IMR-90 (cell line): Measurements from ENCODE around the gene KDR. TPM values are rescaled to one million over a fixed set of nuclear protein-coding genes. Genes with fewer than 3 reads are reported as not detected.

Experiments used
- ATAC-seq: fragments of 200-7000 bp; cut with Tn5 transposase; 2 replicates; pipeline ENCODE4 v1.9.1; 2020; ENCODE audit warnings: low read depth, mild to moderate bottlenecking, moderate library complexity
- BruUV-seq: library from RNA; stranded (reverse); fragments of 400-500 nt; replicated peaks from 2 replicates; lab custom pipeline; 2021; lab: Mats Ljungman, UMichigan
- CTCF ChIA-PET: fragments of 300-600 bp; formaldehyde crosslinking; extraction: SDS; loops from one replicate; lab custom pipeline; 2021; ENCODE audit warnings: antibody characterized with exemption; lab: Yijun Ruan, JAX
- POLR2A ChIA-PET: fragments of 300-600 bp; sonication (Branson Sonifier 250); formaldehyde crosslinking; loops from one replicate; lab custom pipeline; 2022; ENCODE audit warnings: antibody characterized with exemption; ENCODE audit not compliant: unreplicated experiment; lab: Charles Lee
- DNase-seq: peaks from one replicate; pipeline ENCODE4 v3.0.0; 2013
- H2AFZ ChIP-seq: replicated peaks from 2 replicates; pipeline ENCODE3; 2013; ENCODE audit warnings: low read length, mild to moderate bottlenecking; ENCODE audit not compliant: poor library complexity
- H2AK5ac ChIP-seq: 2 replicates; pipeline ENCODE4 v1.6.1; 2013; ENCODE audit warnings: low read depth, low read length, inconsistent platforms
- H2AK9ac ChIP-seq: replicated peaks from 2 replicates; pipeline ENCODE3; 2013; ENCODE audit warnings: mild to moderate bottlenecking, low read depth, low read length, moderate library complexity; ENCODE audit not compliant: poor library complexity
- H2BK120ac ChIP-seq: 2 replicates; pipeline ENCODE4 v1.6.1; 2013; ENCODE audit warnings: low read depth, low read length, inconsistent platforms
- H2BK15ac ChIP-seq: 3 replicates; pipeline ENCODE4 v1.6.1; 2013; ENCODE audit warnings: low read depth, low read length, inconsistent platforms
- H2BK20ac ChIP-seq: 2 replicates; pipeline ENCODE4 v1.6.1; 2013; ENCODE audit warnings: low read depth, mild to moderate bottlenecking, inconsistent platforms, low read length, moderate library complexity
- H2BK5ac ChIP-seq: 2 replicates; pipeline ENCODE4 v1.6.1; 2013; ENCODE audit warnings: mild to moderate bottlenecking, low read depth, low read length, inconsistent platforms; ENCODE audit not compliant: poor library complexity, severe bottlenecking
- H3K14ac ChIP-seq: replicated peaks from 2 replicates; pipeline ENCODE4 v1.6.1; 2013; ENCODE audit warnings: low read depth, low read length, inconsistent platforms
- H3K18ac ChIP-seq: 2 replicates; pipeline ENCODE4 v1.6.1; 2013; ENCODE audit warnings: low read depth, low read length, control low read depth
- H3K23ac ChIP-seq: 2 replicates; pipeline ENCODE4 v1.6.1; 2013; ENCODE audit warnings: low read depth, low read length, inconsistent platforms
- H3K27ac ChIP-seq: 2 replicates; pipeline ENCODE4 v1.5.1; 2013; ENCODE audit warnings: mild to moderate bottlenecking, control low read depth, low read length; ENCODE audit not compliant: insufficient read depth
- H3K27me3 ChIP-seq: 2 replicates; pipeline ENCODE4 v1.6.1; 2013; ENCODE audit warnings: low read length; ENCODE audit not compliant: control insufficient read depth, insufficient read depth
- H3K36me3 ChIP-seq: 2 replicates; pipeline ENCODE4 v1.6.1; 2013; ENCODE audit warnings: low read length, mixed read lengths; ENCODE audit not compliant: control insufficient read depth, insufficient read depth
- H3K4ac ChIP-seq: 2 replicates; pipeline ENCODE4 v1.6.1; 2013; ENCODE audit warnings: low read depth, low read length, inconsistent platforms
- H3K4me1 ChIP-seq: 2 replicates; pipeline ENCODE4 v1.6.1; 2013; ENCODE audit warnings: low read length, mixed read lengths; ENCODE audit not compliant: control insufficient read depth, insufficient read depth
- H3K4me2 ChIP-seq: 2 replicates; pipeline ENCODE4 v1.6.1; 2013; ENCODE audit warnings: low read depth, mild to moderate bottlenecking, control low read depth, low read length, moderate library complexity
- H3K4me3 ChIP-seq: 2 replicates; pipeline ENCODE4 v1.5.1; 2013; ENCODE audit warnings: low read depth, mild to moderate bottlenecking, control low read depth, low read length, moderate library complexity; ENCODE audit not compliant: insufficient read depth
- H3K56ac ChIP-seq: 2 replicates; pipeline ENCODE4 v1.6.1; 2013; ENCODE audit warnings: low read length, inconsistent platforms; ENCODE audit not compliant: insufficient read depth; ENCODE audit errors: extremely low read depth
- H3K79me1 ChIP-seq, 2 experiments: 2 replicates each; pipeline ENCODE4 v1.6.1; 2013; ENCODE audit warnings: low read length in 2 of 2, inconsistent platforms in 1 of 2, low read depth in 1 of 2
- H3K9ac ChIP-seq: 2 replicates; pipeline ENCODE4 v1.6.1; 2013; ENCODE audit warnings: low read depth, low read length, control low read depth
- H3K9me1 ChIP-seq: 2 replicates; pipeline ENCODE4 v1.6.1; 2013; ENCODE audit warnings: low read length, inconsistent platforms; ENCODE audit not compliant: insufficient read depth
- H3K9me3 ChIP-seq: 2 replicates; pipeline ENCODE4 v1.6.1; 2013; ENCODE audit warnings: low read length; ENCODE audit not compliant: control insufficient read depth, insufficient read depth
- H4K20me1 ChIP-seq: 2 replicates; pipeline ENCODE4 v1.6.1; 2013; ENCODE audit warnings: low read length, inconsistent platforms; ENCODE audit not compliant: insufficient read depth
- H4K5ac ChIP-seq: 2 replicates; pipeline ENCODE4 v1.6.1; 2013; ENCODE audit warnings: mild to moderate bottlenecking, low read depth, low read length, control low read depth
- H4K8ac ChIP-seq, 2 experiments: 2 replicates each; pipeline ENCODE4 v1.6.1; 2013; ENCODE audit warnings: low read depth in 2 of 2, low read length in 2 of 2, control low read depth in 1 of 2, inconsistent platforms in 1 of 2
- H4K91ac ChIP-seq: 2 replicates; pipeline ENCODE4 v1.6.1; 2013; ENCODE audit warnings: low read depth, low read length, inconsistent platforms; ENCODE audit not compliant: insufficient read depth
- BHLHE40 ChIP-seq: fragments of 150-350 bp; IDR thresholded peaks from 2 replicates; pipeline ENCODE4 v1.6.1; 2016; ENCODE audit warnings: mild to moderate bottlenecking, low read depth, low read length
- CEBPB ChIP-seq: IDR thresholded peaks from 2 replicates; pipeline ENCODE4 v1.6.1; 2012; ENCODE audit warnings: low read depth, low read length, improper control_type of control experiment
- CHD1 ChIP-seq: IDR thresholded peaks from 2 replicates; pipeline ENCODE4 v1.6.1; 2012; ENCODE audit warnings: low read depth, low read length, improper control_type of control experiment
- FOS ChIP-seq: fragments of 150-350 bp; IDR thresholded peaks from 2 replicates; pipeline ENCODE4 v1.6.1; 2016; ENCODE audit warnings: low read depth, low read length
- MAZ ChIP-seq: IDR thresholded peaks from 2 replicates; pipeline ENCODE4 v1.6.1; 2012; ENCODE audit warnings: low read depth, mild to moderate bottlenecking, low read length, improper control_type of control experiment, moderate library complexity, borderline replicate concordance
- MXI1 ChIP-seq: IDR thresholded peaks from 2 replicates; pipeline ENCODE4 v1.6.1; 2012; ENCODE audit warnings: low read depth, mild to moderate bottlenecking, low read length, moderate library complexity, borderline replicate concordance
- NFE2L2 ChIP-seq: fragments of 150-350 bp; IDR thresholded peaks from 2 replicates; pipeline ENCODE4 v1.6.1; 2016; ENCODE audit warnings: low read depth, mild to moderate bottlenecking, low read length
- POLR2A ChIP-seq: IDR thresholded peaks from 2 replicates; pipeline ENCODE4 v1.6.1; 2012; ENCODE audit warnings: mild to moderate bottlenecking, low read depth, low read length
- RAD21 ChIP-seq: IDR thresholded peaks from 2 replicates; pipeline ENCODE4 v1.6.1; 2012; ENCODE audit warnings: low read length, improper control_type of control experiment
- RCOR1 ChIP-seq: IDR thresholded peaks from 2 replicates; pipeline ENCODE4 v1.6.1; 2012; ENCODE audit warnings: mild to moderate bottlenecking, low read length, improper control_type of control experiment; ENCODE audit not compliant: insufficient replicate concordance
- RFX5 ChIP-seq: IDR thresholded peaks from 2 replicates; pipeline ENCODE4 v1.8.0; 2012; ENCODE audit warnings: low read depth, mild to moderate bottlenecking, low read length, moderate library complexity
- SMC3 ChIP-seq: fragments of 150-350 bp; IDR thresholded peaks from 2 replicates; pipeline ENCODE4 v1.6.1; 2016; ENCODE audit warnings: low read depth, mild to moderate bottlenecking, antibody characterized with exemption, low read length, moderate library complexity
- WGBS, 2 experiments: methylation state at CpG; one replicate each; pipeline versions ENCODE4 v1.1.5 to v1.1.7; 2013; ENCODE audit warnings: missing lambda C conversion rate in 2 of 2; ENCODE audit not compliant: insufficient read length in 1 of 2; ENCODE audit errors: extremely low coverage in 2 of 2; 5-methylcytosine and 5-hydroxymethylcytosine counted together
- dilution Hi-C: fragments of 300-500 bp; cut with HindIII; formaldehyde crosslinking; loops from one replicate; pipeline ENCODE4 v1.14.3; 2018; ENCODE audit warnings: low sequenced_read_pairs; ENCODE audit not compliant: unreplicated experiment
- in situ Hi-C: fragments of 300-500 bp; cut with MboI; formaldehyde crosslinking; loops from 3 replicates; pipeline ENCODE4 v1.14.3; 2019; ENCODE audit warnings: low sequenced_read_pairs, inconsistent platforms, mixed read lengths
- intact Hi-C: fragments of 100-400 bp; cut with micrococcal nuclease; formaldehyde crosslinking; loops from 2 replicates; pipeline ENCODE4 v1.10.0; 2022
- polyA plus RNA-seq, 3 experiments: library from polyadenylated mRNA; depleted of rRNA; stranded (reverse); fragments of >200 nt; gene quantifications; 2 replicates each; pipeline ENCODE4 v1.2.3, GENCODE V29; 2012; ENCODE audit warnings: low replicate concordance in 1 of 3
- total RNA-seq: library from RNA; depleted of rRNA; stranded (reverse); fragments of >200 nt; gene quantifications from 2 replicates; pipeline ENCODE4 v1.2.3, GENCODE V29; 2012
- TF ChIP-seq, protein P1 (sequence below): conservative IDR thresholded peaks from 2 replicates; pipeline ENCODE4 v1.5.1; 2012; ENCODE audit warnings: mild to moderate bottlenecking, low read depth, low read length, improper control_type of control experiment
- TF ChIP-seq, protein P2 (sequence below): fragments of 150-350 bp; IDR thresholded peaks from 2 replicates; pipeline ENCODE4 v1.6.1; 2016; ENCODE audit warnings: low read depth, mild to moderate bottlenecking, low read length, moderate library complexity, borderline replicate concordance
- TF ChIP-seq, protein P3 (sequence below): fragments of 150-350 bp; IDR thresholded peaks from 2 replicates; pipeline ENCODE4 v1.6.1; 2017; ENCODE audit warnings: mild to moderate bottlenecking, antibody characterized with exemption, low read length, low read depth

The KDR gene
- total and polyA plus RNA-seq, 2 of the 4 experiments (the other 2 are of a cell fraction): not detected

DNA sequence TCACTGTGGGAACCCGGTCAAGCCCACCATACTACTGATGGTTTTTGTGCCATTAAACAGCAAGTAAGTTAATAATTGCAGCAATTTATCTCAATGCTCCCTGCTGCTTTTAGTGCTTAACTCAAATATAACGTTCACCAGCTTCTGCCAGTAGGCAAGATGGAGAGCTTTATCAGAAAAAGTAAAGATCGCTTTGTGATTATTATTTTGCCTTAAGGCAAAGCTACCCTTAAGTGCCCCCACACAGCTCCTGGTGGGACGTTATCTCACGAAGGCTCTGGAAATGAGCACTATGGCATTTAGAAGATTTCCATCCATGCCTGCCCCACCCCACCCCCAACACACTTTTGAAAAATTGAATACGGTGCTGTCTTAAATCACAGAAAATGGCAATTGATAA, 59.4 kb downstream of the KDR start:
- Histone ChIP-seq H3K27me3 (no peaks in the 10 kb centered on the region), H3K23ac (no peak overlapping the region), H3K18ac (no peak overlapping the region), H2BK20ac (no peak overlapping the region), H4K8ac (no peak overlapping the region), H3K27ac (no peak overlapping the region), H3K14ac (no peak overlapping the region), H2BK5ac (no peak overlapping the region), H4K91ac (no peak overlapping the region), H4K5ac (no peak overlapping the region), H3K4me3 (no peak overlapping the region), H3K36me3 (no peaks in the 10 kb centered on the region), H3K9ac (no peak overlapping the region), H3K4me2 (no peak overlapping the region), H3K4ac (no peak overlapping the region), H2BK15ac (no peak overlapping the region), H4K20me1 (no peaks in the 10 kb centered on the region), H3K79me1 (no peaks in the 10 kb centered on the region), H2AK9ac (no peak overlapping the region), H3K9me3 (no peaks in the 10 kb centered on the region), H2AFZ (no peak overlapping the region), H2AK5ac (no peak overlapping the region), H3K4me1 (no peaks in the 10 kb centered on the region), H2BK120ac (no peak overlapping the region), H3K9me1 (no peaks in the 10 kb centered on the region), H3K56ac (no peak overlapping the region)
- no peak for DNase-seq
- dilution Hi-C loops (no loop called here), in situ Hi-C loops (no loop called here), intact Hi-C loops (no loop called here)
- ChIA-PET POLR2A (no interaction called here), CTCF (no interaction called here)
- no peak for ATAC-seq
- no CpG with 5 or more reads among the region's 6 CpGs for WGBS, 2 experiments
- BruUV-seq: no TSS peak
- TF ChIP-seq RAD21 (no peak), POLR2A (no peak), CHD1 (no peak), BHLHE40 (no peak), MAZ (no peak), MXI1 (no peak), CEBPB (no peak), RFX5 (no peak), RCOR1 (no peak), SMC3 (no peak), FOS (no peak), NFE2L2 (no peak)
- TF ChIP-seq, protein P1, sequence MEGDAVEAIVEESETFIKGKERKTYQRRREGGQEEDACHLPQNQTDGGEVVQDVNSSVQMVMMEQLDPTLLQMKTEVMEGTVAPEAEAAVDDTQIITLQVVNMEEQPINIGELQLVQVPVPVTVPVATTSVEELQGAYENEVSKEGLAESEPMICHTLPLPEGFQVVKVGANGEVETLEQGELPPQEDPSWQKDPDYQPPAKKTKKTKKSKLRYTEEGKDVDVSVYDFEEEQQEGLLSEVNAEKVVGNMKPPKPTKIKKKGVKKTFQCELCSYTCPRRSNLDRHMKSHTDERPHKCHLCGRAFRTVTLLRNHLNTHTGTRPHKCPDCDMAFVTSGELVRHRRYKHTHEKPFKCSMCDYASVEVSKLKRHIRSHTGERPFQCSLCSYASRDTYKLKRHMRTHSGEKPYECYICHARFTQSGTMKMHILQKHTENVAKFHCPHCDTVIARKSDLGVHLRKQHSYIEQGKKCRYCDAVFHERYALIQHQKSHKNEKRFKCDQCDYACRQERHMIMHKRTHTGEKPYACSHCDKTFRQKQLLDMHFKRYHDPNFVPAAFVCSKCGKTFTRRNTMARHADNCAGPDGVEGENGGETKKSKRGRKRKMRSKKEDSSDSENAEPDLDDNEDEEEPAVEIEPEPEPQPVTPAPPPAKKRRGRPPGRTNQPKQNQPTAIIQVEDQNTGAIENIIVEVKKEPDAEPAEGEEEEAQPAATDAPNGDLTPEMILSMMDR: no peak
- TF ChIP-seq, protein P2, sequence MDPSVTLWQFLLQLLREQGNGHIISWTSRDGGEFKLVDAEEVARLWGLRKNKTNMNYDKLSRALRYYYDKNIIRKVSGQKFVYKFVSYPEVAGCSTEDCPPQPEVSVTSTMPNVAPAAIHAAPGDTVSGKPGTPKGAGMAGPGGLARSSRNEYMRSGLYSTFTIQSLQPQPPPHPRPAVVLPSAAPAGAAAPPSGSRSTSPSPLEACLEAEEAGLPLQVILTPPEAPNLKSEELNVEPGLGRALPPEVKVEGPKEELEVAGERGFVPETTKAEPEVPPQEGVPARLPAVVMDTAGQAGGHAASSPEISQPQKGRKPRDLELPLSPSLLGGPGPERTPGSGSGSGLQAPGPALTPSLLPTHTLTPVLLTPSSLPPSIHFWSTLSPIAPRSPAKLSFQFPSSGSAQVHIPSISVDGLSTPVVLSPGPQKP: no peak
- TF ChIP-seq, protein P3, sequence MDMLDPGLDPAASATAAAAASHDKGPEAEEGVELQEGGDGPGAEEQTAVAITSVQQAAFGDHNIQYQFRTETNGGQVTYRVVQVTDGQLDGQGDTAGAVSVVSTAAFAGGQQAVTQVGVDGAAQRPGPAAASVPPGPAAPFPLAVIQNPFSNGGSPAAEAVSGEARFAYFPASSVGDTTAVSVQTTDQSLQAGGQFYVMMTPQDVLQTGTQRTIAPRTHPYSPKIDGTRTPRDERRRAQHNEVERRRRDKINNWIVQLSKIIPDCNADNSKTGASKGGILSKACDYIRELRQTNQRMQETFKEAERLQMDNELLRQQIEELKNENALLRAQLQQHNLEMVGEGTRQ: no peak
